Measurements from ENCODE around the gene ICAM3. TPM values are rescaled to one million over a fixed set of nuclear protein-coding genes. Genes with fewer than 3 reads are reported as not detected.

ICAM3 gene
- total RNA-seq, 6 experiments from 2014 or later, result 14.7 to 17.7 (median 16.8) TPM

DNA sequence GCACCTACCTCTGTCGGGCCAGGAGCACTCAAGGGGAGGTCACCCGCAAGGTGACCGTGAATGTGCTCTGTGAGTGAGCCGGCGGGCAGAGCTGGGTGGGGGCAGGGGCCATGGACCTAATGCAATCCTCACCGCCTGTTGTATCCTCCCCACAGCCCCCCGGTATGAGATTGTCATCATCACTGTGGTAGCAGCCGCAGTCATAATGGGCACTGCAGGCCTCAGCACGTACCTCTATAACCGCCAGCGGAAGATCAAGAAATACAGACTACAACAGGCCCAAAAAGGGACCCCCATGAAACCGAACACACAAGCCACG is 54.5 kb downstream of the ICAM3 start:
- H3K4me3 Mint-ChIP-seq, result no peak overlapping the region
- peaks cover 17% of the 10 kb centered on the region for H3K4me1 Mint-ChIP-seq (ENCODE audit: low read depth)
- TF ChIP-seq, protein P1, sequence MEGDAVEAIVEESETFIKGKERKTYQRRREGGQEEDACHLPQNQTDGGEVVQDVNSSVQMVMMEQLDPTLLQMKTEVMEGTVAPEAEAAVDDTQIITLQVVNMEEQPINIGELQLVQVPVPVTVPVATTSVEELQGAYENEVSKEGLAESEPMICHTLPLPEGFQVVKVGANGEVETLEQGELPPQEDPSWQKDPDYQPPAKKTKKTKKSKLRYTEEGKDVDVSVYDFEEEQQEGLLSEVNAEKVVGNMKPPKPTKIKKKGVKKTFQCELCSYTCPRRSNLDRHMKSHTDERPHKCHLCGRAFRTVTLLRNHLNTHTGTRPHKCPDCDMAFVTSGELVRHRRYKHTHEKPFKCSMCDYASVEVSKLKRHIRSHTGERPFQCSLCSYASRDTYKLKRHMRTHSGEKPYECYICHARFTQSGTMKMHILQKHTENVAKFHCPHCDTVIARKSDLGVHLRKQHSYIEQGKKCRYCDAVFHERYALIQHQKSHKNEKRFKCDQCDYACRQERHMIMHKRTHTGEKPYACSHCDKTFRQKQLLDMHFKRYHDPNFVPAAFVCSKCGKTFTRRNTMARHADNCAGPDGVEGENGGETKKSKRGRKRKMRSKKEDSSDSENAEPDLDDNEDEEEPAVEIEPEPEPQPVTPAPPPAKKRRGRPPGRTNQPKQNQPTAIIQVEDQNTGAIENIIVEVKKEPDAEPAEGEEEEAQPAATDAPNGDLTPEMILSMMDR (IDR thresholded peaks at IDR 0.05), result no peak
- H3K27me3 Mint-ChIP-seq (ENCODE audit: insufficient read depth), result peaks cover 2% of the 10 kb centered on the region; the same call in 1 of the 2 replicates
- no peak overlapping the region for H3K27ac Mint-ChIP-seq
- no peaks in the 10 kb centered on the region for H3K9me3 Mint-ChIP-seq
- peaks cover 6% of the 10 kb centered on the region; the same call in 1 of the 2 replicates for H3K36me3 Mint-ChIP-seq (ENCODE audit: low read depth)
- no peak for DNase-seq

DNA sequence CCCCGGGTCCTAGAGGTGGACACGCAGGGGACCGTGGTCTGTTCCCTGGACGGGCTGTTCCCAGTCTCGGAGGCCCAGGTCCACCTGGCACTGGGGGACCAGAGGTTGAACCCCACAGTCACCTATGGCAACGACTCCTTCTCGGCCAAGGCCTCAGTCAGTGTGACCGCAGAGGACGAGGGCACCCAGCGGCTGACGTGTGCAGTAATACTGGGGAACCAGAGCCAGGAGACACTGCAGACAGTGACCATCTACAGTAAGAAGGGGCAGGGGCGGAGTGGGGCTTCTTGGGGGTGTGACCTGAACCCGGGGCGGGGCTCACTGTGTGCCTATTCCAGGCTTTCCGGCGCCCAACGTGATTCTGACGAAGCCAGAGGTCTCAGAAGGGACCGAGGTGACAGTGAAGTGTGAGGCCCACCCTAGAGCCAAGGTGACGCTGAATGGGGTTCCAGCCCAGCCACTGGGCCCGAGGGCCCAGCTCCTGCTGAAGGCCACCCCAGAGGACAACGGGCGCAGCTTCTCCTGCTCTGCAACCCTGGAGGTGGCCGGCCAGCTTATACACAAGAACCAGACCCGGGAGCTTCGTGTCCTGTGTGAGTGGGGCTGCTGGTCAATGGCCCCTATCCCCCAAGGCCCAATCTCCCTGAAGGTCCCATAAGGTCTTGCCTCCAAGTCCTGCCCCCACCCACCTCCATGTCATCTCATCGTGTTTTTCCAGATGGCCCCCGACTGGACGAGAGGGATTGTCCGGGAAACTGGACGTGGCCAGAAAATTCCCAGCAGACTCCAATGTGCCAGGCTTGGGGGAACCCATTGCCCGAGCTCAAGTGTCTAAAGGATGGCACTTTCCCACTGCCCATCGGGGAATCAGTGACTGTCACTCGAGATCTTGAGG is 55.1 kb downstream of the ICAM3 start:
- peaks cover 2% of the 10 kb centered on the region; the same call in 1 of the 2 replicates for H3K27me3 Mint-ChIP-seq (ENCODE audit: insufficient read depth)
- TF ChIP-seq, protein P1 (IDR thresholded peaks at IDR 0.05), result no peak

More for the DNA sequence above, 55.1 kb downstream of the ICAM3 start:
- peaks cover 6% of the 10 kb centered on the region; the same call in 1 of the 2 replicates for H3K36me3 Mint-ChIP-seq (ENCODE audit: low read depth)
- no peak overlapping the region for H3K27ac Mint-ChIP-seq
- no peak overlapping the region for H3K4me3 Mint-ChIP-seq
- no peak for DNase-seq
- peaks cover 17% of the 10 kb centered on the region for H3K4me1 Mint-ChIP-seq (ENCODE audit: low read depth)
- H3K9me3 Mint-ChIP-seq, result no peaks in the 10 kb centered on the region

Other genes starting within 250 kb of the ICAM3 start
- under 1 TPM in 2 of 6 experiments, not detected in 4; 0.09 to 0.15 TPM for gene ANGPTL6, start 236.9 kb downstream of the ICAM3 start, total RNA-seq (2021; fragmentation: NEBNext Ultra II Directional; extraction: Animal tissue kit (Norgen Biotek cat#: 25700))
- gene PPAN, start 233.3 kb downstream of the ICAM3 start, total RNA-seq (2021; fragmentation: NEBNext Ultra II Directional; extraction: Animal tissue kit (Norgen Biotek cat#: 25700)), result 10 to 100 TPM; 36.4 to 42.2 (median 41.0) TPM
- 1 to 10 TPM; 4.5 to 9.9 (median 5.4) TPM for gene P2RY11, start 227.9 kb downstream of the ICAM3 start, total RNA-seq (2021; fragmentation: NEBNext Ultra II Directional; extraction: Animal tissue kit (Norgen Biotek cat#: 25700))
- 100 to 1,000 TPM; 261 to 303 (median 279) TPM for gene EIF3G, start 219.7 kb downstream of the ICAM3 start, total RNA-seq (2021; fragmentation: NEBNext Ultra II Directional; extraction: Animal tissue kit (Norgen Biotek cat#: 25700))
- gene DNMT1, start 144.7 kb downstream of the ICAM3 start, total RNA-seq (2021; fragmentation: NEBNext Ultra II Directional; extraction: Animal tissue kit (Norgen Biotek cat#: 25700)), result 100 to 1,000 TPM in 5 of 6 experiments, 10 to 100 TPM in 1; 74.5 to 135 (median 125) TPM
- 10 to 100 TPM; 16.8 to 22.0 (median 20.5) TPM for gene S1PR2, start 108.3 kb downstream of the ICAM3 start, total RNA-seq (2021; fragmentation: NEBNext Ultra II Directional; extraction: Animal tissue kit (Norgen Biotek cat#: 25700))
- 10 to 100 TPM; 69.5 to 83.0 (median 72.0) TPM for gene MRPL4, start 87.4 kb downstream of the ICAM3 start, total RNA-seq (2021; fragmentation: NEBNext Ultra II Directional; extraction: Animal tissue kit (Norgen Biotek cat#: 25700))
- gene ICAM1, start 68.5 kb downstream of the ICAM3 start, total RNA-seq (2021; fragmentation: NEBNext Ultra II Directional; extraction: Animal tissue kit (Norgen Biotek cat#: 25700)), result 10 to 100 TPM in 1 of 6 experiments, 1 to 10 TPM in 5; 5.0 to 10.1 (median 8.5) TPM
- 1 to 10 TPM in 1 of 6 experiments, under 1 TPM in 5; 0.19 to 1.0 (median 0.74) TPM for gene ICAM4, start 52.7 kb downstream of the ICAM3 start, total RNA-seq (2021; fragmentation: NEBNext Ultra II Directional; extraction: Animal tissue kit (Norgen Biotek cat#: 25700))
- 10 to 100 TPM; 14.0 to 38.4 (median 14.4) TPM for gene ICAM5, start 49.7 kb downstream of the ICAM3 start, total RNA-seq (2021; fragmentation: NEBNext Ultra II Directional; extraction: Animal tissue kit (Norgen Biotek cat#: 25700))
- 1 to 10 TPM in 5 of 6 experiments, under 1 TPM in 1; 1.00 to 2.7 (median 2.1) TPM for gene ZGLP1, start 29.8 kb downstream of the ICAM3 start, total RNA-seq (2021; fragmentation: NEBNext Ultra II Directional; extraction: Animal tissue kit (Norgen Biotek cat#: 25700))
- gene FDX2, start 23.6 kb downstream of the ICAM3 start, total RNA-seq (2021; fragmentation: NEBNext Ultra II Directional; extraction: Animal tissue kit (Norgen Biotek cat#: 25700)), result 10 to 100 TPM; 33.9 to 47.3 (median 38.5) TPM
- gene RAVER1, start 6.1 kb downstream of the ICAM3 start, total RNA-seq (2021; fragmentation: NEBNext Ultra II Directional; extraction: Animal tissue kit (Norgen Biotek cat#: 25700)), result 10 to 100 TPM; 52.1 to 58.3 (median 55.6) TPM
- 10 to 100 TPM; 67.9 to 82.3 (median 78.5) TPM for gene TYK2, start 40.9 kb upstream of the ICAM3 start, total RNA-seq (2021; fragmentation: NEBNext Ultra II Directional; extraction: Animal tissue kit (Norgen Biotek cat#: 25700))
- gene CDC37, start 63.9 kb upstream of the ICAM3 start, total RNA-seq (2021; fragmentation: NEBNext Ultra II Directional; extraction: Animal tissue kit (Norgen Biotek cat#: 25700)), result 100 to 1,000 TPM; 222 to 280 (median 250) TPM
- 10 to 100 TPM; 10.1 to 18.9 (median 10.8) TPM for gene PDE4A, start 80.9 kb upstream of the ICAM3 start, total RNA-seq (2021; fragmentation: NEBNext Ultra II Directional; extraction: Animal tissue kit (Norgen Biotek cat#: 25700))
- gene KEAP1, start 163.7 kb upstream of the ICAM3 start, total RNA-seq (2021; fragmentation: NEBNext Ultra II Directional; extraction: Animal tissue kit (Norgen Biotek cat#: 25700)), result 10 to 100 TPM; 58.9 to 77.1 (median 67.2) TPM
- 1 to 10 TPM; 1.9 to 2.6 (median 2.4) TPM for gene S1PR5, start 177.8 kb upstream of the ICAM3 start, total RNA-seq (2021; fragmentation: NEBNext Ultra II Directional; extraction: Animal tissue kit (Norgen Biotek cat#: 25700))
- 10 to 100 TPM; 19.4 to 24.5 (median 22.5) TPM for gene ATG4D, start 204.3 kb upstream of the ICAM3 start, total RNA-seq (2021; fragmentation: NEBNext Ultra II Directional; extraction: Animal tissue kit (Norgen Biotek cat#: 25700))
- 10 to 100 TPM; 12.8 to 20.2 (median 17.5) TPM for gene KRI1, start 226.4 kb upstream of the ICAM3 start, total RNA-seq (2021; fragmentation: NEBNext Ultra II Directional; extraction: Animal tissue kit (Norgen Biotek cat#: 25700))
- 10 to 100 TPM in 5 of 6 experiments, 1 to 10 TPM in 1; 8.0 to 14.7 (median 13.2) TPM for gene CDKN2D, start 229.4 kb upstream of the ICAM3 start, total RNA-seq (2021; fragmentation: NEBNext Ultra II Directional; extraction: Animal tissue kit (Norgen Biotek cat#: 25700))
- gene AP1M2, start 247.7 kb upstream of the ICAM3 start, total RNA-seq (2021; fragmentation: NEBNext Ultra II Directional; extraction: Animal tissue kit (Norgen Biotek cat#: 25700)), result 1 to 10 TPM in 1 of 6 experiments, under 1 TPM in 2, not detected in 3; 0.12 to 1.3 (median 0.59) TPM

All from HFFc6 (cell line).